Smooth muscle cell (in vitro differentiated cells): ENCODE measurements around the gene PITPNC1. TPM values are rescaled to one million over a fixed set of nuclear protein-coding genes. Genes with fewer than 3 reads are reported as not detected.

Source experiments
- DNase-seq: peaks from one replicate; lab custom pipeline; 2025; ENCODE audit not compliant: unreplicated experiment; lab: John Stamatoyannopoulos, UW
- H2AFZ ChIP-seq: fragments of 200-600 bp; sonication (generic); 2 replicates; pipeline ENCODE4 v1.6.0; 2016; ENCODE audit warnings: antibody characterized with exemption, low read depth, mild to moderate bottlenecking
- H3F3A ChIP-seq: fragments of 200-600 bp; sonication (generic); 2 replicates; pipeline ENCODE4 v1.6.0; 2017; ENCODE audit warnings: antibody characterized with exemption, low read depth
- H3K27ac ChIP-seq: fragments of 200-600 bp; sonication (generic); 2 replicates; pipeline ENCODE4 v1.5.1; 2016; ENCODE audit warnings: low read depth, mild to moderate bottlenecking
- H3K27me3 ChIP-seq: fragments of 200-600 bp; sonication (generic); 2 replicates; pipeline ENCODE4 v1.6.1; 2016; ENCODE audit warnings: low read depth, mild to moderate bottlenecking
- H3K36me3 ChIP-seq: fragments of 200-600 bp; sonication (generic); 2 replicates; pipeline ENCODE4 v1.5.1; 2016; ENCODE audit warnings: low read depth
- H3K4me1 ChIP-seq: fragments of 200-600 bp; sonication (generic); 2 replicates; pipeline ENCODE4 v1.5.1; 2016; ENCODE audit warnings: low read depth
- H3K4me2 ChIP-seq: fragments of 200-600 bp; sonication (generic); 2 replicates; pipeline ENCODE4 v1.6.0; 2016; ENCODE audit warnings: mild to moderate bottlenecking
- H3K4me3 ChIP-seq: fragments of 200-600 bp; sonication (generic); 2 replicates; pipeline ENCODE4 v1.5.1; 2016; ENCODE audit warnings: mild to moderate bottlenecking
- H3K79me2 ChIP-seq: fragments of 200-600 bp; sonication (generic); 2 replicates; pipeline ENCODE4 v1.6.0; 2016; ENCODE audit warnings: low read depth, mild to moderate bottlenecking
- H3K9ac ChIP-seq: fragments of 200-600 bp; sonication (generic); 2 replicates; pipeline ENCODE4 v1.6.0; 2016; ENCODE audit warnings: low read depth
- H3K9me3 ChIP-seq: fragments of 200-600 bp; sonication (generic); replicated peaks from 2 replicates; pipeline ENCODE4 v1.5.1; 2016; ENCODE audit warnings: low read depth
- H4K20me1 ChIP-seq: fragments of 200-600 bp; sonication (generic); 2 replicates; pipeline ENCODE4 v1.6.0; 2016; ENCODE audit warnings: low read depth
- CTCF ChIP-seq: fragments of 200-600 bp; sonication (generic); IDR thresholded peaks from 2 replicates; pipeline ENCODE4 v1.5.1; 2017; ENCODE audit warnings: borderline replicate concordance, mild to moderate bottlenecking, antibody characterized with exemption; ENCODE audit not compliant: insufficient read depth, poor library complexity, severe bottlenecking
- WGBS: methylation state at CpG from one replicate; pipeline ENCODE4 v1.1.7; 2016; ENCODE audit warnings: low lambda C conversion rate; 5-methylcytosine and 5-hydroxymethylcytosine counted together
- polyA plus RNA-seq: library from polyadenylated mRNA; unstranded; fragments of >200 nt; fragmentation: Nextera tagmentation; extraction: Ambion mirVana; gene quantifications from 2 replicates; pipeline ENCODE4 v1.2.1, GENCODE V29; 2016
- total RNA-seq: library from RNA; depleted of rRNA; stranded (reverse); fragments of >200 nt; gene quantifications from 2 replicates; pipeline ENCODE4 v1.2.3, GENCODE V29; 2014

PITPNC1 gene
- total and polyA plus RNA-seq, 2 experiments from 2014 or later, result 9.6 to 12.5 TPM

- H3K4me1 ChIP-seq, result no peaks in the 10 kb centered on the region
- no peak for DNase-seq
- H3K9ac ChIP-seq, result no peak overlapping the region
- no peak overlapping the region for H3K27ac ChIP-seq
- no peak for TF ChIP-seq CTCF
- H4K20me1 ChIP-seq, result peaks cover 89% of the 10 kb centered on the region
- H3K4me2 ChIP-seq, result no peak overlapping the region
- H3K4me3 ChIP-seq, result no peak overlapping the region
- no peaks in the 10 kb centered on the region for H3K9me3 ChIP-seq
- WGBS, result 77% methylated on average over 2 of the region's 2 CpGs
- H3K36me3 ChIP-seq, result peaks cover 13% of the 10 kb centered on the region
- H3F3A ChIP-seq, result no peaks in the 10 kb centered on the region
- peaks cover 83% of the 10 kb centered on the region for H3K79me2 ChIP-seq
- H2AFZ ChIP-seq, result no peak overlapping the region
- no peaks in the 10 kb centered on the region for H3K27me3 ChIP-seq
These were observed 18.5 kb upstream of the PITPNC1 start for GRCh38 chr17:67358612-67359011.

- no peak for DNase-seq
- Histone ChIP-seq H4K20me1 (peaks cover 95% of the 10 kb centered on the region), H3K4me3 (no peak overlapping the region), H2AFZ (no peak overlapping the region), H3F3A (no peaks in the 10 kb centered on the region), H3K27me3 (no peaks in the 10 kb centered on the region), H3K79me2 (peaks cover 91% of the 10 kb centered on the region), H3K27ac (no peak overlapping the region), H3K4me2 (no peak overlapping the region), H3K4me1 (peaks cover 11% of the 10 kb centered on the region), H3K9me3 (no peaks in the 10 kb centered on the region), H3K36me3 (peaks cover 12% of the 10 kb centered on the region), H3K9ac (no peak overlapping the region)
- WGBS, result 90% methylated on average over 8 of the region's 8 CpGs
- no peak for TF ChIP-seq CTCF
These were observed 16.9 kb upstream of the PITPNC1 start for GRCh38 chr17:67359960-67360791.

GRCh38 chr17:67360880-67361279 lies 16.2 kb upstream of the PITPNC1 start:
- H3K9ac ChIP-seq, result no peak overlapping the region
- WGBS, result 88% methylated on average over 1 of the region's 1 CpG
- H3K4me2 ChIP-seq, result no peak overlapping the region
- H3F3A ChIP-seq, result no peaks in the 10 kb centered on the region
- peaks cover 7% of the 10 kb centered on the region for H3K36me3 ChIP-seq
- H3K79me2 ChIP-seq, result peaks cover 93% of the 10 kb centered on the region
- no peaks in the 10 kb centered on the region for H3K9me3 ChIP-seq
- no peak overlapping the region for H3K27ac ChIP-seq
- H3K27me3 ChIP-seq, result no peaks in the 10 kb centered on the region
- no peak for DNase-seq
- no peak overlapping the region for H3K4me3 ChIP-seq
- H4K20me1 ChIP-seq, result peaks cover 96% of the 10 kb centered on the region
- peaks cover 16% of the 10 kb centered on the region for H3K4me1 ChIP-seq
- no peak overlapping the region for H2AFZ ChIP-seq
- TF ChIP-seq CTCF, result no peak

GRCh38 chr17:67362173-67362572 lies 14.9 kb upstream of the PITPNC1 start:
- no peak overlapping the region for H3K4me3 ChIP-seq
- no peaks in the 10 kb centered on the region for H3K9me3 ChIP-seq
- H3K4me1 ChIP-seq, result peaks cover 16% of the 10 kb centered on the region
- H3K9ac ChIP-seq, result no peak overlapping the region
- H3K4me2 ChIP-seq, result no peak overlapping the region
- H4K20me1 ChIP-seq, result peaks cover 87% of the 10 kb centered on the region
- H3F3A ChIP-seq, result no peaks in the 10 kb centered on the region
- no peak overlapping the region for H2AFZ ChIP-seq
- WGBS, result 97% methylated on average over 9 of the region's 9 CpGs
- no peak for TF ChIP-seq CTCF
- no peaks in the 10 kb centered on the region for H3K27me3 ChIP-seq
- DNase-seq, result no peak
- H3K27ac ChIP-seq, result no peak overlapping the region
- peaks cover 5% of the 10 kb centered on the region for H3K36me3 ChIP-seq
- H3K79me2 ChIP-seq, result peaks cover 91% of the 10 kb centered on the region
